ENCODE results near the gene PIGU. TPM values are rescaled to one million over a fixed set of nuclear protein-coding genes. Genes with fewer than 3 reads are reported as not detected.

Gene PIGU
- polyA plus RNA-seq, 1 donor from 2014 or later, result 35.8 TPM

GRCh38 chr20:34573541-34574300 is 103.2 kb downstream of the PIGU start:
- no peaks in the 10 kb centered on the region for H4K20me1 ChIP-seq (ENCODE audit: insufficient read depth)
- H3K79me2 ChIP-seq (replicated peaks; ENCODE audit: insufficient read depth, low read length), result no peaks in the 10 kb centered on the region
- TF ChIP-seq SMC3 (conservative IDR thresholded peaks at IDR 0.05; ENCODE audit: poor library complexity) (no peak), EP300 (conservative IDR thresholded peaks at IDR 0.05; ENCODE audit: poor library complexity, severe bottlenecking) (no peak), CTCF (IDR thresholded peaks at IDR 0.05; ENCODE audit: poor library complexity, severe bottlenecking) (no peak), POLR2AphosphoS5 (IDR thresholded peaks at IDR 0.05) (no peak), EZH2 (IDR thresholded peaks at IDR 0.05; ENCODE audit: borderline replicate concordance, insufficient read depth, low read length, poor library complexity, severe bottlenecking) (no peak), REST (IDR thresholded peaks at IDR 0.05; ENCODE audit: borderline replicate concordance) (no peak), RAD21 (conservative IDR thresholded peaks at IDR 0.05) (no peak)
- no peak overlapping the region for H3K4me2 ChIP-seq (ENCODE audit: low read length)
- H3K36me3 ChIP-seq (ENCODE audit: insufficient read depth, low read length), result no peaks in the 10 kb centered on the region
- H3K9me2 ChIP-seq (ENCODE audit: insufficient read depth, low read length), result no peaks in the 10 kb centered on the region
- H3K4me3 ChIP-seq (ENCODE audit: low read length), result no peak overlapping the region
- H3F3A ChIP-seq (ENCODE audit: insufficient read depth, low read length, poor library complexity, severe bottlenecking), result no peaks in the 10 kb centered on the region
- H3K27ac ChIP-seq (ENCODE audit: low read length), result no peak overlapping the region
- H3K27me3 ChIP-seq (ENCODE audit: insufficient read depth, low read depth, low read length), result no peaks in the 10 kb centered on the region
- H3K9ac ChIP-seq (ENCODE audit: low read length), result no peak overlapping the region
- no peaks in the 10 kb centered on the region for H3K9me3 ChIP-seq (ENCODE audit: low read length)
- no peak overlapping the region for H2AFZ ChIP-seq (ENCODE audit: low read depth, low read length)

GRCh38 chr20:34571753-34572152 is 105.1 kb downstream of the PIGU start:
- H3K36me3 ChIP-seq (ENCODE audit: insufficient read depth, low read length), result no peaks in the 10 kb centered on the region

More at GRCh38 chr20:34571753-34572152, 105.1 kb downstream of the PIGU start:
- Histone ChIP-seq H3K9me2 (ENCODE audit: insufficient read depth, low read length) (no peaks in the 10 kb centered on the region), H3K79me2 (replicated peaks; ENCODE audit: insufficient read depth, low read length) (no peaks in the 10 kb centered on the region), H3K27ac (ENCODE audit: low read length) (no peak overlapping the region), H3F3A (ENCODE audit: insufficient read depth, low read length, poor library complexity, severe bottlenecking) (no peaks in the 10 kb centered on the region), H4K20me1 (ENCODE audit: insufficient read depth) (no peaks in the 10 kb centered on the region), H3K4me2 (ENCODE audit: low read length) (no peak overlapping the region), H3K9me3 (ENCODE audit: low read length) (no peaks in the 10 kb centered on the region), H3K9ac (ENCODE audit: low read length) (no peak overlapping the region), H2AFZ (ENCODE audit: low read depth, low read length) (no peak overlapping the region), H3K4me3 (ENCODE audit: low read length) (no peak overlapping the region), H3K27me3 (ENCODE audit: insufficient read depth, low read depth, low read length) (no peaks in the 10 kb centered on the region)
- TF ChIP-seq POLR2AphosphoS5 (IDR thresholded peaks at IDR 0.05) (no peak), RAD21 (conservative IDR thresholded peaks at IDR 0.05) (no peak), REST (IDR thresholded peaks at IDR 0.05; ENCODE audit: borderline replicate concordance) (no peak), CTCF (IDR thresholded peaks at IDR 0.05; ENCODE audit: poor library complexity, severe bottlenecking) (no peak), SMC3 (conservative IDR thresholded peaks at IDR 0.05; ENCODE audit: poor library complexity) (no peak)
